ENCODE results near the gene E2F4.

DNA sequence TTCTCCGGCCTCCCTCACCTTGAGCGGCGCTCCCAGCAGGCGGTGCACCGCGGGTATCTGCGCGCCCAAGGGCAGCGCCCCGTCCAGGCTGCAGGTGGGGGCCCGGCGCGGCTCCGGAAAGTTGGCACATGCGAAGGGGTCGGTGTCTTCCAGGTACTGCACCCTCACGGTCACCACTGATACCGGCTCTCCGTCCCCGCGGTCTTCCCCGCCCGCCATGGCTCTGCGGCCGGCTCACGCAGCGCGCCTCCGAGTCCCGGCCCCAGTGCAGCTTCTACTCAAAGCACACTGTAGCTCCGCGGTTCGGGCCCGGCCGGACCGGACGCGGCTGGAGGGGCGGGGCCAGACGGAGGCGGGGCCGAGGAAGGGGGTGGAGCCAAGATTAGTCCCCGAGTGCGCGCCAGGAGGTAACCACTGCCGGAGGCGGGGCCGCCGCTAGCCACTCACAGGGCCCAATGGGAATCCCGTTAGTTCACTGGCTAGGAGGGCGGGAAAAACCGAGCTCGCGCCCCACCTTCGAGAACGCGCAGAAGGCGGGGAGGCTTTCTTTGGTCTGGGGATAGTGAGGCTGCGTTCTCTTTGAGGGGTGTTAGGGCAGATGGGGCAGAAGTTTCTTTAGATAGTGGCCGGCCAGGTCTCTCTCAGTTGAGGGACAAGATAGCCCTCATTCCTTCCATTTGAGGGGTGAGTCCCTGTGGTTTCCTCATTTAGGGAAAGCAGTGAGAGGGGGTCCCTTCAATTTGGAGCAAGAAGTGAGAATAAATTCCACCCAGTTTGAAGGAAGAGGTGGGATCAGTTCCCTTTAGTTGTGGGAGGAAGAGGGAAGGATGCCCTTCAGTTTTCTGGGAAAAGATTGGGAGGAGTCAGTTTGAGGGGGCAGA, 55.5 kb downstream of the E2F4 start, which contains the start of gene FHOD1:
- TF ChIP-seq POLR2AphosphoS5 (IDR thresholded peaks at IDR 0.05; ENCODE audit: insufficient read depth in 1 of 2, low read depth in 1 of 2): peak; percentile 80 to 94
- TF ChIP-seq, protein P1, sequence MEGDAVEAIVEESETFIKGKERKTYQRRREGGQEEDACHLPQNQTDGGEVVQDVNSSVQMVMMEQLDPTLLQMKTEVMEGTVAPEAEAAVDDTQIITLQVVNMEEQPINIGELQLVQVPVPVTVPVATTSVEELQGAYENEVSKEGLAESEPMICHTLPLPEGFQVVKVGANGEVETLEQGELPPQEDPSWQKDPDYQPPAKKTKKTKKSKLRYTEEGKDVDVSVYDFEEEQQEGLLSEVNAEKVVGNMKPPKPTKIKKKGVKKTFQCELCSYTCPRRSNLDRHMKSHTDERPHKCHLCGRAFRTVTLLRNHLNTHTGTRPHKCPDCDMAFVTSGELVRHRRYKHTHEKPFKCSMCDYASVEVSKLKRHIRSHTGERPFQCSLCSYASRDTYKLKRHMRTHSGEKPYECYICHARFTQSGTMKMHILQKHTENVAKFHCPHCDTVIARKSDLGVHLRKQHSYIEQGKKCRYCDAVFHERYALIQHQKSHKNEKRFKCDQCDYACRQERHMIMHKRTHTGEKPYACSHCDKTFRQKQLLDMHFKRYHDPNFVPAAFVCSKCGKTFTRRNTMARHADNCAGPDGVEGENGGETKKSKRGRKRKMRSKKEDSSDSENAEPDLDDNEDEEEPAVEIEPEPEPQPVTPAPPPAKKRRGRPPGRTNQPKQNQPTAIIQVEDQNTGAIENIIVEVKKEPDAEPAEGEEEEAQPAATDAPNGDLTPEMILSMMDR (IDR thresholded peaks at IDR 0.05): no peak
